Measurements from ENCODE around the gene RAP1GAP.

The RAP1GAP gene

GRCh38 chr1:21624571-21625389 is 44.4 kb downstream of the RAP1GAP start:
- DNase-seq = no peak

- DNase-seq = no peak
Measured at GRCh38 chr1:21623410-21623961, 45.7 kb downstream of the RAP1GAP start.

GRCh38 chr1:21622466-21623315 is 46.5 kb downstream of the RAP1GAP start:
- no peak for DNase-seq

GRCh38 chr1:21621761-21622436 is 47.3 kb downstream of the RAP1GAP start:
- DNase-seq = no peak

GRCh38 chr1:21621051-21621450 is 48.1 kb downstream of the RAP1GAP start:
- no peak for DNase-seq

GRCh38 chr1:21620496-21620895 is 48.7 kb downstream of the RAP1GAP start:
- DNase-seq = no peak

- DNase-seq = no peak
Measured at GRCh38 chr1:21620011-21620410, 49.1 kb downstream of the RAP1GAP start.

- no peak for DNase-seq
Measured at GRCh38 chr1:21619375-21619947, 49.7 kb downstream of the RAP1GAP start.

GRCh38 chr1:21618561-21619374 is 50.4 kb downstream of the RAP1GAP start:
- no peak for DNase-seq

- no peak for DNase-seq
Measured at GRCh38 chr1:21618059-21618458, 51.1 kb downstream of the RAP1GAP start.

GRCh38 chr1:21617126-21617738 is 51.9 kb downstream of the RAP1GAP start:
- DNase-seq = no peak

- no peak for DNase-seq
Measured at GRCh38 chr1:21616372-21616771, 52.8 kb downstream of the RAP1GAP start.

- no peak for DNase-seq
Measured at GRCh38 chr1:21614419-21615115, 54.6 kb downstream of the RAP1GAP start.

GRCh38 chr1:21613072-21613867 is 55.9 kb downstream of the RAP1GAP start:
- no peak for DNase-seq

- DNase-seq = no peak
Measured at GRCh38 chr1:21612057-21612456, 57.1 kb downstream of the RAP1GAP start.

- no peak for DNase-seq
Measured at GRCh38 chr1:21610989-21611785, 58.0 kb downstream of the RAP1GAP start.

- no peak for DNase-seq
Measured at GRCh38 chr1:21610027-21610426, 59.1 kb downstream of the RAP1GAP start.

- DNase-seq = no peak
Measured at GRCh38 chr1:21608798-21609197, 60.4 kb downstream of the RAP1GAP start.

Measured in T1000 (cell line).